CD4-positive, alpha-beta T cell treated with Interleukin-4 for 4 hours (primary cell): Measurements from ENCODE around the gene OR10Z1.
A peak's percentile ranks its signal among the peaks of the same experiment; 100 is the strongest.

ENCODE experiments used
- DNase-seq: peaks from one replicate; pipeline ENCODE4 v3.0.0-alpha.2; 2020

Gene OR10Z1, protein sequence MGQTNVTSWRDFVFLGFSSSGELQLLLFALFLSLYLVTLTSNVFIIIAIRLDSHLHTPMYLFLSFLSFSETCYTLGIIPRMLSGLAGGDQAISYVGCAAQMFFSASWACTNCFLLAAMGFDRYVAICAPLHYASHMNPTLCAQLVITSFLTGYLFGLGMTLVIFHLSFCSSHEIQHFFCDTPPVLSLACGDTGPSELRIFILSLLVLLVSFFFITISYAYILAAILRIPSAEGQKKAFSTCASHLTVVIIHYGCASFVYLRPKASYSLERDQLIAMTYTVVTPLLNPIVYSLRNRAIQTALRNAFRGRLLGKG

DNA sequence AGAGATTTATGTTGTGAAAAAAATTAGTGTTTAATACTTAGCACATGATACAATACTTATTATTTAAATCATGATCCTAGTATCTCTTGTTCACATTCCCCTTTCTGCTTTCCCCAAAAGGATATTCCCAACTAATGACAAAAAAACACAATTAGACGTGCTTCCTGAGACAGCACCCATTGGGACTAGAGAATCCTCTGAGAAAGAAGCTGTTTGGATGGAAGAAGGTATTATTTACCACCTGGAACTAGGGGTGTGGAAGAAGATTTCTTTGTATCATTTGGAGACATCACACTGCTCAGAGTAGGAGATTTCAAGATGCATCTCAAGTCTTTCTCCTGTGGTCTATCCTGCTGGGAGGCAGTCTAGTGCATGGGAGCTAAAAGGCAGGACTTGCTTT, at the start of gene OR10Z1:
TSS of gene OR10Z1 (plus strand) at position 301 of the 400 bp plus-strand sequence. CDS start 1,171 bp downstream, outside the sequence.
- no peak for DNase-seq

DNA sequence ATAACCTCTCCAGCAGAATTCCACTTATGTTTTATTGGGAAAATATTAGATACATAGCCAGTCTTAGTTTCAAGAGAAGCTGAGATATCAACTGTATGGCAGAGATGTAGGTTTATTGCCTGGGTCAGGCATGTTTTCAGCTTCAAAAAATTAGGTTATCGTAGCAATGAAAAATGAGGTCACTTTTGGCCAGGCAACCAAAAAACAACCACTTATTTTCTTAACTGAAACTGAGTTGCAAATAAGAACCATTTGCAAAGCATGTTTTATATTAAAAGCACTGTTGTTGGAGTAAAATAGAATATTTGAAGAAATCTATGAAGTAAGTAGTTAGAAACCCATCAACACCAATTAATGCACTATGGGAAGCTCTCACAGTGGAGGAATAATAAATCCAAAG, 45.4 kb upstream of the OR10Z1 start:
- no peak for DNase-seq

DNA sequence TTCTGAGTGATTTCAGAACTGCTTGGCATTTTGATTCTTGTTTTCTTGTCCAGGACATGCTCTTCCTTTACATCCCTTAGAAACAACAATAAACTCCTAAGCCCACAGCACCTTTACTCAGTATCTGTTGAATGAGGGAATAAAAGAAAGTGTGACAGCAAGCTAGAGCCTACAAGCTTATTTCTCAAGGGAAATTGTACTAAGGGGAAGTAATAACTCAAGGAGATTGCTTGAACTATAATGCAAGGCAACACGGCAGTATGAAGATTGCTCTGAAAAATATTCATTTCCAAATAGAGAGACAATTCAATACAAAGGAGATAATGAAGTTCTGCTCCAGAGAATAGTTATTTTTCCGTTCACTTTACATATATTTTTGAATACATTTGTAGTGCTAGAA, 41.2 kb upstream of the OR10Z1 start:
- no peak for DNase-seq

DNA sequence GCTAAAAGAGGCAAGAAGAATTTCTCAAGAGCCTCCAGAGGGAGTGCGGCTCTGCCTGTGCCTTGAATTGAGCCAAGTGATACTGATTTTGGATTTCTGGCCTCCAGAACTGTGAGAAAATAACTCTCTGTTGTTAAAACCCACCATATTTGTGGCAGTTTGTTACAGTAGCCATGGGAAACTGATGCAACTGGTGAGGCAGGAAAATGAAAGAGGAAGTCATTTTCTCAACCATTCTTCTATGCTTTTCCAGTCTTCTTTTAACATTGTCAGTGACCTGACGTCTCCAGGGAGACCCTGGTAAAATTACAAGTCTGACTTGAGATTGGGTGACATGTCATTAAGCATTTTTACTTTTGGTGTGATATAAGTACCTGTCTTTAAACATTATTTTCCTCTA, 40.5 kb upstream of the OR10Z1 start:
- DNase-seq: no peak

DNA sequence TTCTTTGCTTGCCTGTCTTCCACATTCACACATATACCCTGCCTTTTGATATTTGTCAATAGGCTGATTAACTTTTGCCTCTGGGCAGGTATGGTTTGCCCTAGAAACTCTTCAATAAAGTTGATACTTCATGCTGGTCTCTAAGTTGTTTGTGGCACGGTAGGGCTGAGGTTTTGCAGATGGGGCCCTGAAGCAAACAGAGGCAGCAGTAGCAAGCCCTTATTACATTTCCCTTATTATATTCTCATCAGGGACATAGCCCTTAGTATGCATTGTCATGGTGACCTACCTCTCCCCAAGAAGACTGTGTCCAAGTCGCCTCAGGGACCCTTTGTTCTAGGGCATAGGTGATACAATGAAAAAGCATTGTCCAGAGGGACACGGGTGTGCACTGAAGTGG, 34.6 kb upstream of the OR10Z1 start, which contains the start of gene OR6P1:
TSS of gene OR6P1 (minus strand) at position 101 of the 400 bp plus-strand sequence. CDS start 6,976 bp downstream, outside the sequence.
- DNase-seq: no peak

DNA sequence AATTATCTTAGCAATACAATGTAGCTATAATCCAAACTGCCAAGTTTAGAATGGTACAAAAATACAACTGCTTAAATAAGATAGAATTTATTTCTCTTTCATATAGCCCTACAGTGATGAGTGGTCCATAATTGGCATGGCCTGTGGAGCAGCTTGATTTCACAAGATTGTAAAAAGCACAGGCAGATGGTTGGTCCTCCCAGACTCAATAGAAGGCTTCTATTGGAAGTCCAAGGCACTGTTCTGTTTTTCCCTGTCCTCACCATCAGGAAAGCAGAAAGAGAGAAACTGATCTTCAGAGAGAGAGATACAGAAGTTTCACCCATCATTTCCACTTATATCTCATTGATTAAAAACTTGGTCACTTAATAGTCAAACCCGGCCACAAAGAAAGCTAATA, 32.8 kb upstream of the OR10Z1 start:
- DNase-seq: no peak

DNA sequence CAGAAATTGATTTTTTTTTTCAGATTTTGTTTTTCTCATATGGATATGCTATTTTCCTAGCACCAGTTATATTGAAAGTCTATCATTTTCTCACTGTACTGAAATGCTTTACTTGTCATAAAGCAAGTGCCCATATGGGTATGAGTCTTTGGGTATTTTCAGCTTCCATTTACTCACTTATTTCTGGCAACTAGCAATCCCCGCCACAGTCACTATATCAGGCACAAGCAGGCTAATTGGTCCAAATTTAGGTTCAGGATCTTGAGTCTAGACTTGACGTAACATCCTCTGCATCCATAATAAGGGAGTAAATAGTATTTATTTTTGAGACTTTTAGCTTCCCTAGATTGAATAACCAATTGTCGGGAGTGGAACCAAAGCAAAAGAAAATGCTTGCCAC, 27.5 kb upstream of the OR10Z1 start:
- no peak for DNase-seq

DNA sequence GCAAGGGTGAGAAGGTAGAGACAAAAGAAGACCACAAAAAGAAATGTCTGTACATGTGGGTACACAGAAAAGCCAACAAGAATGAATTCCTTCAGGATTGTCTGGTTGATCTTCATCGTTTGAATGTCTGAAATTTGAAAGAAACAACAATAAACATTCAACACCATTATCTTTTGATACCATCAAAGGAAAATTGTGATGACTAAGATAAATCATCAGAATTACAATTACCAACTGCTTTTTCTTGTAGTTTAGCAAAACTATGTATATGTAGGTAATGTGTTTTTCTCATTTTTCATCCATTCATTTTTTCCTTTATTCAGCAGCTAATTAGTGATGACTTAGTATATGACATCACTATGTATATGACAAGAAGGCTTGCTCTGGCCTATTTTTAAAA, 25.3 kb upstream of the OR10Z1 start, which contains the start of gene OR10X1:
TSS of gene OR10X1 (minus strand) at position 167 of the 400 bp plus-strand sequence. CDS start at position 167, 0 bp downstream.
- no peak for DNase-seq

DNA sequence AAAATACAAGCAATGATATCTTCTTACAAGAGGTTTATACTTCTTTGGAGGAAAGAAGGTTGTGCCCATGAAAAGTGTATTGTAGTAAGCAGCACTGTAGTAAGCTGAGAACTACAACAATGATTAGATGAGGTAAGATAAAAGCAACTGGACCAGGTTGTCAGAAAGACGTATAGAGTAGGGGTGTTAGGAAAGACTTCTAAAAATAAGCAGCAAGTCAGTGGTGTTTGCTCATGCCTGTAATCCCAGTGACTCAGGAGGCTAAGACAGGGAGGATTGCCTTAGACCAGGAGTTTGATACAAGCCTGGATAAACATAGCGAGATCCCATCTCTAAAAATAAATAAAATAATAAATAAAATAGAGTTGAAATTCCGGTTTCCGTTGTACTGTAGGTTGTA, 21.1 kb upstream of the OR10Z1 start:
- DNase-seq: no peak

DNA sequence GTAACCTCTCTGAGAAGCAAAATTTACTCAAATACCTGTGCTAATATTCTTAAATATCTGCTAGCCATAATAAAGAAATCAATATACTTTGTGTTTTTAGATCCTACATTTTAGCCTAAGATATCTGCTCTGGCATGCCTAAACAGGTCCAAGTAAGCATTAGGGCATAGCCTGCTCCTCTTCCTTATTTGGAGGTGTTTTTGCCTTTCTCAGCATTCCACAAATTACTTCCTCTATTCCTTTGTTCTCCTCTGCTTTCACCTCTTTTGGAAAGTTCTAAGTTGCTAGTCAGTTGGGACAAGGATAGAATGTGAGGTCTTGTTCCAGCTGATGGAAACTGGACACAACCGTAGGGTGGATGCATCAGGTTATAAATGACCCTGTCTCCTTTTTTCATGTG, 18.1 kb upstream of the OR10Z1 start:
- DNase-seq: no peak

DNA sequence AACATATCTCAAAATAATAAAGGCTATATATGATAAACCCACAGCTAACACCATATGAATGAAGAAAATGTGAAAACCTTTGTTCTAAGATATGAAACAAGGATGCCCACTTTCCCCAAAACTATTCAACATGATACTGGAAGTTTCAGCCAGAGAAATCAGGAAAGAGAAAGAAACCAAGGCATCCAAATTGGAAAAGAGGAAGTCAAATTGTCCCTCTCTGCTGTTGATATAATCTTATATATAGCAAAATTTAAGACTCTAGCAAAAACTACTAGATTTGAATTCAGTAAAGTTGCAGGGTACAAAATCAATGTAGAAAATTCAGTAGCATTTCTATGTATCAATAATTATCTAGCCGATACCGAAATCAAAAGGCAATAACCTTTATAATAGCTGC, 4.3 kb upstream of the OR10Z1 start:
- no peak for DNase-seq

DNA sequence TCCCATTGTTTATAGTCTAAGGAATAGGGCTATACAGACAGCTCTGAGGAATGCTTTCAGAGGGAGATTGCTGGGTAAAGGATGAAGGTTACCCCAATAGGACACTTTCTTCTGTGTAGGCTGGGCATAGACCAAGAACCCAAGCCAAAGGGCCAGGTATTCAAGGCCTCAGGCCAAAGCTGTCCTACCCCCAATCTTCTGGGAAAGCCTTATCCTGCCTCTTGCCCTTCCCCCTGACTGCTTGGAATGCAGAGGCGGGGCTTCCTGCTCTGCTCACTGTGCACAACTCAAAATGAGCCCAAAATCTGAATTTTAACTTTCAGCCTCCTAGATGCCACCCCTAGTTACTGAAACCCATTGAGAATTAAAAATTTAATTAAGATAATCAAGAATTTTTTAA, 2.2 kb downstream of the OR10Z1 start:
- no peak for DNase-seq

DNA sequence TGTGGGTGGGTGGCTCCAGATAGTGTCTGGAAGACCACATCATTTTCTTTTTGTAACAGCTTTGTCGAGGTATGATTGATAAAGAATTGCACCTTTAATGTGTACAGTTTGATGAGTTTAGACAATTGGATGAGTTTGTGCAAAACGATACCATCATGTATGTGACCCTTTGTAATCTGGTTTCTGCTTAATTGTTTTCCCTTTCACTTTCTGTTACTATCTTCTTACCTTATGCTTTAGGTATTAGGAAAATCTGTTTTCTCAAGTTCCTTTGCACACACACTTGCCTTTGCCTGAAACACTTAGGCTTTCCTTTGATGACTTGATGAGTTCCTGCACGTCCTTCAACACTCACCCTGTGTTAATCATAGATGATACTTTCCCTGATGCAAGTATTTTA, 6.8 kb downstream of the OR10Z1 start:
- DNase-seq: no peak

DNA sequence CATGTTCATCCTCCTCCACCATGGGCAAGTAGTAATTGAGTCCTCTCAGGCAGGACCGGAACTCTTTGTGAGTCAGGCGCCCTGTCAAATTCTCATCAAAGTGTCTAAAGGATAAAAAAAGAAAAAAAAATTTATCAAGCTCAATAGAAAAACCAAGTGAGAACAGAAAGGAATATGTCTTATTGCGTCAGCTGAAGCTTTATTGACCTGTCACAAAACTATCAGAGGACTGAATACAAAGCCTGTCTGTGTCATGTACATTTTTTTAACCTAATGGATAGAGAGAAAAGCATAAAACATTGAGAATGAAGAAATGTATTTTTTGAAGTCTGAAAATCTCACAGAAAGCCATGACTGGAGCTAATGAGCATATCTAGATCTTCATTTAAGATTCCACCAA, 8.7 kb downstream of the OR10Z1 start:
- no peak for DNase-seq

DNA sequence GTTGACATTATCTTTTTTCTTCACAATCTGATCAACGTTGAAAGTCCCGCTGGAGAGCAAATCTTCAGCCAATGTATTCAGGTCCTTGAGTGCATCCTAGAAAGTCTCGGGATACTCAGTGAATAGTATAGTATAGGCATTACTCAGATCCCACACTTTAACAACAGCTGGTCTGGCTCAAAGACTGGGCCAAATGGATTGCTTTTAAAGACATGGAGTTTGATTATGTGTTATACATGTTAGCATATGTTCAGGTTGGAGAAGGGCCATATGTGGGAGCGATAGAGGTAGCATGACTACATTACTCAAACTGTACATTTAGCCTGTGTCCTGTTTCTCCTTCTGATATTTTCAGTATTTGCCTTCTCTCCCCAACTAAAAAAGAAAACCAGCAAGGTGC, 33.1 kb downstream of the OR10Z1 start:
- no peak for DNase-seq

DNA sequence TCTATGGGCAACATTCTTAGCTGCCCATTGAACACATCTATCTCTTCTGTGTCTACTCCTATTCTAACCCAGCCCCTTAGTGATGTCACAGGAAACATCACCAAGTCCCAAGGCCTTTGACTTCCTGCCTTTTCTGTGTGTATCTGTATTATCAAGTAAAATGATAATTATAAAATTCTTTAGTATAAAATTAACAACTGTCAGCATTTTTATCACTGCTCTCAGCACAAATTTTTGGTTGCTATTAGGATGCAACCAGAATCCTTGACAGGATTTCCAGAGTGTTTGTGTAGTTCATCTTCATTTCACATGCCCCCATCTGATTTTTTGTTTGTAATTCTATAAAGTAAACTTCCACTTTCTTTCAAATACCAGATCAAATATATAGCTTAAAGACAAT, 33.8 kb downstream of the OR10Z1 start:
- DNase-seq: no peak

DNA sequence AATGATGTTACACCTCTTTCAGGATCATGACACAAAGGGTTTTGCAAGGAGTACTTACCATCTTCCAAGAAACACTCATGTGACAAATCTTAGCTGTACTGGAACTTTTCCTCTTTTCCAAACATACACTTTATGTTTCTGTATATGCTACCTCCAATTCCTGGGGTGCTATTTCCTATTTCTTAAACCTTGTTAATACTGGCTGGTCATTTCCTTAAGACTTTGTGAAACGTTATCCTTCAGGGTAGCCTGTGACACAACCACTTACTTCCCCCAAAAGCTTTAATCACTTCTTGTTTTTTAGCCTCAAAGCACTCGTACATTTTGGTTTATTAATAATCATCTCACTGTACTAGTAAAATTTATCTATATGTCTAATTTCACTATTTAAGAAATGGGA, 39.4 kb downstream of the OR10Z1 start:
- DNase-seq: no peak

DNA sequence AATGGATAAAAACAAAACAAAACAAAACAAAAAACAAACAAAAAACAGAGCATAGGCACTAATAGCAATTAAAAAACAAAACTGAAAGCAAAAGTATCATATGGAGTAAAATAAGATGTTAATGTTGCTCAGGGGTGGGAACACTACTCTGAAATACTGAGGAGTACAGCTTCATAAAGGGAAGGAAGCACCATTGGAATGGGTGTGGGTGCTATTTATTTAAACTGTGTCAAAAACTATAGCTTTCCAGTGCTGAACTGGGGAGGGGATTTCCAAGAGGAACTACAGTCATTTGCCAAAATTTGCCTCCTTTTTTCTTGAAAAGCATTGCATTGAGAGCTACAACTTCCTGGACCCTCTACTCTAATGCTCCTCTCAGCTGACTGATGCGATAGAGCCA, 41.4 kb downstream of the OR10Z1 start:
- peak; percentile 11 for DNase-seq

DNA sequence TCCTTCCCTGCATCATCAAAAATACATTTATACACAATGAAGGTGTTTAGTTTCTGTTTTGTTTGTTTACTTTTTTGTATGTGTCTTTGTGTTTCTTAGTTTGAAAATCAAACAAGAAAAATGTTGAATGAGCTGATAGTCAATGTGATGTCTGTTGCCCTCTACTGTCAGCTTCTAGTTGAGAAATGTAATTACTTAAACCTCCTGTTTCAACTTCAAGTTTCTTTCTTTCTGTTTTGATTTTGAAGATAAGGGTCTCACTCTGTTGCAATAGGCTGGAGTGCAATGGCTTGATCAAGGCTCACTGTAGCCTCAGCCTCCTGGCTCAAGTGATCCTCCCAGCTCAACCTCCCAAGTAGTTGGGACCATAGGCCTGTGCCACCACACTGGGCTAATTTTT, 44.0 kb downstream of the OR10Z1 start:
- DNase-seq: no peak

DNA sequence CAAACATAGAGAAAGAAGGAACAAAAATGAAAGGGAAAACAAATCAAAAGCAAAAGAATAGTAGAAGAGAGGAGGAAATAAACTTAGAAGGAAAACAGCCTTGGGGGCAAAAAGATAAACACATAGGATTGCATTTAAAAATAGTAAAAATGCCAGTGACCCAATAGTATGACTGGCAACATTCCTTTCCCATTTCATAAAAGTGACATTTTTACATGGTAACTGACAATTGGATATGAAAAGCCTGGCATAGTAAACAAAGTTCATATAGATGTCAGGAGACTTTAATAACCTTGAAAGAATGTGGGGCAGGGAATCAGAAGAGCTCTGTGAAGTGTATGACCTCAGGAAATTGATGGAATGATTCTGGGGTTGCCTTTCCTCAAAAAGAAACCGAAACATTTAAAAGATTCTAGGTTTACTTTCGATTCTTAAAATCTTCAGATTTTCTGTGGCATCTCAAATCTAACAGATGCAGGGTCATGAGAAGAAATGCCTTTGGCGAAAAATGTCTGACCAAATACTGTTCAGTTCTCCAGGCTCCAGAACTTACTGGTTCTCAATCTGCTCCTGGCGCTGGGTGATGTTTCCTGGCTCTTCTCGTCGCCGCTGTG, 47.8 kb downstream of the OR10Z1 start:
- no peak for DNase-seq

DNA sequence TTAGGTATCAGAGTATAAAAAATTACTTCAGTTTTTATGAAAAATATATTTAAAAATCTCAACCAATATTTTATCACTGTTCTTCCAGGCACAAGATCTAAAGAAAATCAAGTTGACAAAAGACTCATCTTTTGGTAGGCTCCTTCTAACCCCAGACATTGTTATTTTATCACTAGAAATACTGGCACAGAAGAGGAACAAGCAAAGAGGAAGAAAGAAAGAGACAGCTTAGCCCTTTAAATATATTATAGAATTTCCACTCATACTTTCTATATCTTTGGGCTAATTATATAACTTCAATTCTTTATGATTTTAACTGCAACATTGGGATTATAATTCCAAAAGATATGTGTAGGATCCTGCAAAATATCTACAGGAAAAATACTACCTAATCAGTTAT, 49.0 kb downstream of the OR10Z1 start:
- DNase-seq: no peak

DNA sequence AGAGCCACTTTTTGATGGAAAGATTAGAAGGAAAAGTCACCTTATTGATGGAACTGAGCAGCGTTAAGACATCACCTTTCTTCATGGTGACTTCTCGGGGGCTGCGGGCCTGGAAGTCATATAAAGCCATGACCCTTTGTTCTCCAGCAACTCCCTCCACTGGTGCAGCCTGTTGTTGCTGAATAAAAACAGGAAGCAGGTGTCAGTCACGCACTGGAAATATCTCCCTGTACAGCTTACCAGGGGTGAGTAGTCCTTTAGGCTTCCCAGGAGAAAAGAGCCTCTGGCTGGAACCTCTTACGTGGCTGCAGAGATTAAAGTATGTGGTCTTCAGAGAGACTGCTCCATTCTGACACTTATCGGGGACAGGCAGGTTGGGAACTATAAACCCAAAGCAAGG, 49.5 kb downstream of the OR10Z1 start:
- no peak for DNase-seq
